GM19452 (cell line): ENCODE results near the gene FRAS1.
"Not testable (repeated sequence)": the region's sequence is repeated elsewhere in the genome, so short reads cannot be mapped to it uniquely, and the experiment has no call there.

Experiments used
- ATAC-seq: cut with Tn5 transposase; IDR thresholded peaks from one replicate; pipeline ENCODE4 v1.9.1; 2021; ENCODE audit not compliant: unreplicated experiment

The FRAS1 gene

DNA sequence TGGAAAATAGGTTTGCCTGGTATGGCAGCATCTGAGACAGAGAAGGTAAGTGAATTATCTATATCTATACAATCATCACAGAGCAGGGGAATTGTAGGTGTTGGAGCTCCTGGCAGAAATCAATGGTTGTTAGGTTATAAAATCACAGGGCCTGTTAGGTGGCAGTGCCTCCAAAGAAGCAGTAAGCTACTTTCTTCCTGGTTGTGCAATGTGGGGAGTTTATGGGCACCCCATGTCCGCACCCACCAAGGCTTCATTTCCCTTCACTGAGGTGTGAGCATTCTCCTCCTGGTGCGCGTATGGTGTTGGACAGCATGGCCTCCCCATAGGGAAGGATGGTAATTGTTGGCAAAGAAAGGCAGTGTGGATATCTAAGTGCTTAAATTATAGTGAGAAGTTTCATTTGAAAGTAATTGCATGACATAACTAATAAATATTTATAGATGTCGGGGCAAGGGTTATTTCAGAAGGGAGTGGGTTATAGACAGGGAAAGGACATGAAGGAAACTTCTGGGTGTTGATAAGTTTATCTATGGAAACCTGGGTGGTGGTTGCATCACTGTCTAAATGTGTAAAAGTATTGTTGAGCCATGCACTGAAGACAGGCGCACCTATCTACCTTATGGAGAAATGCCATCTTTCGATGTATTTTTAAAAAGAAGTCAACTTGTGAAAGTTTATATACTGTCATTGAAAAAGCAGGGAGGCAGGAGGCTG, 153.7 kb downstream of the FRAS1 start:
- no peak for ATAC-seq

DNA sequence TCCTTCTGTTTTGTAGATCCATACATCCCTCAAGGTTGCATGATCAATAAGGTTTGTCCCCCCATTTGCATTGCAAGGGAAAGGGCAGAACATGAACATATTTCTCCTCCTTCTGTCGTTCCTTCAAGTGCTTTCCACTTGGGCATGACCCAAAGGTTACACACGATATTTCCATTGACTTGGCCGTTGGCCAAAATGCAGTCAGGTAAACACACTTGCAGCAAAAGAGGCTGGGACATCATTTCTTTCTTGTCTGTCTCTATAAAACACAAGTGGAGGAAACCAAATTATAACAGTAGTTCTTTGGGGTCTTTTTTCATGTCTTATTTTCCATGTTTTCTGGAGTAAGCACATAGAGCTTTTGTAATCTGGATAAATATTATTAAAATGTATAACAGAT, 156.1 kb downstream of the FRAS1 start:
- no peak for ATAC-seq

DNA sequence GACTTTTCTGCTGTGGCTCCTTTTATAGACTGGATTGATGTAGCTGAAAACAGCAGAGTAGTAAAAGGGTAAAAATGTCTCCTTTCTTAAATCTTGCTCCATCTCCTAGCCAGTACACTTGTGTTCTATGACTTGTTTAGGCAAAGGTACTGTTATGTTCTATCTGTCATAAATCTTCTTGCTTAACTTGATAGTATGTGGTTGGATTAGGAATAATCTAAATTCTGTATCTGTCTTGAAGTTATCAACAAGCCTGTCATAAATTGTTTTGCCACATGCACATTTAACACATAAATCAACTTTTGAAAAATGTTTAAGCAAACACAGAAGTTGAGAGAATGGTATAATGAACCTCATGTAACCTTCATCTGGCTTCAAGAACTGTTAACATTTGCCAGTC, 157.0 kb downstream of the FRAS1 start:
- no peak for ATAC-seq

DNA sequence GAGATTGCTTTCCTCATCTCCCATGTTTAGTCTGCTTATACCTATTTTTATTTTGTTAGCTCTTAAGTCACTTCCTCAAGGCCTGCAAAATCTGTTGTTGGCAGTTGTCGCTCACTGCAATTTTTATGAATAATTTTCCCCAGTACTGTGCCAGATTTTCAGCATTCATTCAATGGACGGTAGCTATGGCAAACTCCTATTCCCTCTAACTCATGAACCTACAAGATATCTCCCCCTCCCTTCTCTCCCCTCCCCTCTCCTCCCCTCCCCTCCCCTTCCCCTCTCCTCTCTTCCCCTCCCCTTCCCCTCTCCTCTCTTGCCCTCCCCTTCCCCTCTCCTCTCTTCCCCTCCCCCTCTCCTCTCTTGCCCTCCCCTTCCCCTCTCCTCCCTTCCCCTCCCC, 160.4 kb downstream of the FRAS1 start:
- ATAC-seq = no peak

DNA sequence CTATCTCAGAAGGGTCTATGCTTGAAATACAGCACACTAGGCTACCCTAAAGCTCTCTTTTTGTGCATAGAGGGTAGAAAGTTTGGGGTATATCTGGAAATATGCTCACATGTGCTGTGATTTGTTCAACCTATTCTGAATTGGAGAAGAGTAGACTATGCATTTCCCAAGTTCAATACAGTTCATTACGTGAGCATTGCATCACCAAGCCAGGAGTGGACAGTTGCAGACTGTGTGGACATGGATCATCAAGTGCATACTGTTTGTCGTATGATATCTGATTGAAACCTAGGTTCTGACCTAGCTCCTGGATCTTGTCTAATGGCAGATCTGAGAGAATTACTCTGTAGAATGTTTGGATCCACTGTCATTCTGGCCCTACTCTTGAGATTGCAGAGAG, 161.1 kb downstream of the FRAS1 start:
- no peak for ATAC-seq

DNA sequence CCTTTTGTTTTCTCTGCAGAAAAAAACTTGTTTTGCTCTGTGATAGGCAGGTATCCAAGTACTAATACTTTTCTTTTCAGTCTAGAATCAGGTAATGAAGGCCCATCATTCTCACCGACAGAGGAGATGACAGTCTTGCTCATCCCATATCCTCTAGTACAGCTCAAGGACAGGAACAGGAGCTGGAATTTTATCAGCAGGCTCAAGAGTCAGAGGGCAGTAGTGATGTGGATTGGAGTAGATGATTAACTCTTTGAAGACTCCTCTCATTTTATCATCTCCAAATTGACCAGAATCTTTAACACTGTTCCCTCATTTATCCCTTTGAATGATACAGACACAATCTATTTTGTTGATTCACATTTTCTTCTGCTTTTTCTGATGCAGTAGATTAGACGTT, 162.7 kb downstream of the FRAS1 start:
- no peak for ATAC-seq

DNA sequence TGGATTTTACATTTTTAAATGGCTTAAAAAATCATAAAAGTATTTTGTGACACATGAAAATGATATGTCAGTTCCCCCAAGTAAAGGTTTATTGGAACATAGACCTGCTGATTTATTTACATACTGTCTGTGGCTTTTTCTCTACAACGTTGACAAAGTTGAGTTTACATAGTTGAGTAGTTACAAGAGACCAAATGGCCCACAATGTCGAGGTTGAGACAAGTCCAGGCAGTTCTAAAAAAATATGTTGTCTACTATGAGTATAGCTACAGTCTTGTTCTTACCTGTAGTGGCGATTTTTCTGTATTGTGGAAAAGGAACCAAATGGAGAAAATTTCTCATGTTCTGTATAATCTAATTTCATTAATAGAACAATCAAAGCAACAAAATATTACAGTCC, 163.2 kb downstream of the FRAS1 start:
- no peak for ATAC-seq

DNA sequence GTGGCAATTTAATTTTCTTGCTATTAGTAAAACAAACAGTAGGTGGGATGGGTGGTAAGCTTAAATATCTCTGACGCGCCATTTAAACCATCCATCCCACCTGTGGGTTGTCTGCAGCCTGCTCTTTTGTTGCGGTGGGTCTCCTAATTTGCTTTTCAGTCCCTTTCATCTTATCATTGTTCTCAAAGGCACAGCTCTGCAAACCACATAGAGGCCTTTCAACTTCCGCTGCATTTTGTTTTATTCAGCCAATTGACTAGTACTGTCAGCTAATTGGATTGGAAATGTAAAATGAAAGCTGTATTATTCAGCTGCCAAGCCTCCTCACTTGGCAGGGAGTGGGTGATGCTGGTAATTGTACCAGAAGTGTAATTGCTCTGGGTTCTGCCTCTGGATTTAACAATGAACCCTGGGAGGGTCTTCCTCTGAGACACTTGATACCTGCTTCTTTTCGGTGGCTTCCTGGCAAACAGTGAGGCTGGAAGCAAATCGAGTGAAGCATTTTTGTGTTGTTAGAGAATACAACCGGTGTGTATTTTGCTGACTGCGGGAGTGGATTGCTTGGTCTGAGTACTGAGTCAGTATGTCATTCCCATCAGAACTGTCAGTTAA, 165.6 kb downstream of the FRAS1 start:
- ATAC-seq = no peak

DNA sequence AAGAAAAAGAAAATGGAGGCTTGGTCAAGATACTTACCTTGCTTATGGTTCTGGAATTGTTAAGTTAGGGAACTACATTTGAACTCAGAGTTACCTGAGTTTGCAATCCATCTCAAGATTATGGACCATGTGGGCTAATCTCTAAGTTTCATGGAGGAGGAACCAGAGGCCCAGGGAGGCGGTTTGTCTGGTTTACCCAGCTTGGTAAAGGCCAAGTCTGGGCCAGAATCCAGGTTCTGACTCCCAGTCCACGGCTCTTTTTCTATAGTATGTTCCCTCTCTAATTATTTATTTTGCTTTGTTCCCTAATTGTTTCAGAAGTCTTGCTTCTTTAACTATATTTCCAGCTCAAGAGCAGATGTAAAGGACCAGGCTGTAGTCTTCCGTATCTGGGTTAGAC, 168.1 kb downstream of the FRAS1 start:
- ATAC-seq = no peak

DNA sequence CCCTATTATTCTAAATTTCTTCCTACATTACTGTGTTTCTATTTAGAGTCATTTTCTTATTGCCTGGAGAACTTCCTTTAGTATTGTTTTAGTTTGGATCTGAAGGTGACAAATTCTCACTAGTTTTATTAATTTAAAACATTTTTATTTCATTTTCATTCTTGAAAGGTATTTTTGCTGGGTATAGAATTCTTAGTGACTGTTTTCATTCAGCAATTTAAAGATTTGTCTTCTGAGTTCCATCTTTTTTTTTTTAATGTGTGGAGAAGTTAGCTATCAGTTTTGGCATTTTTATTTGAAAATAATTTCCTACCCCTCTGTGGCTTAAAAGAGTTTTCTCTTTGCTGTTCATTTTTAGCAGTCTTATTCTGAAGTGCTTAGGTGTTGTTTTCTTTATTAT, 169.2 kb downstream of the FRAS1 start:
- no peak for ATAC-seq

DNA sequence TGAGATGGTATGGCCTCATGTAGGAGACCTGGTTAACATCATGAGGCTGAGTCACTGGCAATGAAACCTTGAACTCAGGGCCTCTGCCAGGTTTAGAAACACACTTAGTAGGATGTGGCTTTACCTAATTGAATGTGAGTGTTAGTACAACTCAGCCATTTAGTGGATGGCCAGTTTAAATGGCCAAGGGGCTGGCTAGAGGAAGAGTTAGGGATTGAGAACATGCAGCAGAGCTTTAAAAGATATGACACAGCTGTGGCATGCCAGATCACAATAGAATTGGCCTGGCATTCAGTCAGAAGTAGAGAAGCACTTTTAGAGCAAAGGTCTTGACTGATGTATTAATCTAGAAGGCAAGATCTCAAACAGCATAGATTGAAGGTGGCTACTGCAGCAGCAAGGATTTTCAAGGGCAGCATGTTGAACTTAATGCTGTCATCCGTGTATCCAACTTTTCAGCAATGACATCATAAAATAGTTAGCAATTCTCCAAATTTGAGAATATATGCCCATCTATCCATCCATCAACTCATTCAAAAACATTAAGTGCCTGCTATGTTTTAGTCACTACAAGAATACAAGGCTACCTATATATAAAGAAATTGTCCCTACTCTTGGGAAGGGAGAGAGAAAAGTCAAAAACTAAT, 170.4 kb downstream of the FRAS1 start:
- no peak for ATAC-seq

DNA sequence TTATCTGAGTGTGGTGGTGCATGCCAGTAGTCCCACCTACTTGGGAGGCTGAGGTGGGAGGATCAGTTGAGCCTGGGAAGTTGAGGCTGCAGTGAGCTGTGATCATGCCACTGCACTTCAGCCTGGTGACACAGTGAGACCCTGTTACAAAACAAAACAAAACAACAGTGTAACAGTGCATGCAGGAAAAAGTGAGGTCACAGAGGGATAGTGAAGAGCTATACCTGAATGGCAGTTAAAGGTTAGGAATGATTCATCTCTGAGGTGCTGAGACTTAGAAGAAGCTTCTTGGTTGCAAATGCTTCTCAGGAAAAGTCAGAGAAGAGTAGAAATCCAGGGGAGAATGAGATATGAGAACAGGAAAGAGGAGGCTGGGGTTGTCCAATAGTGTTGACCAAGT, 178.7 kb downstream of the FRAS1 start:
- ATAC-seq = no peak

DNA sequence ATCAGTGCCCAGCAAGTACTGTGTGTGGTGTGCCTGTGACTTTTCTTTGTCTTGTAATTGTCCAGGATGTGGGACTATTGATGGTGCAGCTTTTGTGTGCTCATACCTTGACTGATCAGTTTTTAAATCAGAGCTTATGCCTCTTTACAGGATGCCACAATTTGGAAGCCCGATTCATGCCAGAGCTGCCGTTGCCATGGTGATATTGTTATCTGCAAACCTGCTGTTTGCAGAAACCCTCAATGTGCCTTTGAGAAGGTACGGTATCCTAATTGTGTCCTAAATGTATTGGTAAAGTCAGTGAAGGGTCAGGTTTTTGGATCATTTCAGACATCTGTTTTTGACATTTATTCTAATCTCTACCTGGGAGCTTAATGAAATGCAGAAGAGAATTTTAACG, 180.2 kb downstream of the FRAS1 start:
- ATAC-seq = no peak

DNA sequence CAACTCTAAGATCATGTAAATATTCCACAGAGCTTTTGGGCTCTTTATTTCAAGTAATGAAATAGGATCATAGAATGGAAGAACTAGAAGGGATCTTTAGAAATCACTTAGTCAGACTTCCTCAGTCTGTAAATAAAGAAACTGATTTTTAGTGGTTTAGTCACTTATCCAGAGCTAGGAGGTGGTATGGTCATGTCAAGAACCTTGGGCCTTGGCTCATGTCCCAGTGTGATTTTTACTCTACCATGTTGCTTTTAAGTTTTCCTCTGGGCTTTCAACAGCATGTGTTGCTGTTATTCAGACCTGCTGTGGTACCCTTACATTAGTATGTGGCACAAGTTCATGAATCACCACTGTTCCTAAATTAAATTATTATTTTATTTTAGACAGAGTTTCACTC, 184.9 kb downstream of the FRAS1 start:
- no peak for ATAC-seq

DNA sequence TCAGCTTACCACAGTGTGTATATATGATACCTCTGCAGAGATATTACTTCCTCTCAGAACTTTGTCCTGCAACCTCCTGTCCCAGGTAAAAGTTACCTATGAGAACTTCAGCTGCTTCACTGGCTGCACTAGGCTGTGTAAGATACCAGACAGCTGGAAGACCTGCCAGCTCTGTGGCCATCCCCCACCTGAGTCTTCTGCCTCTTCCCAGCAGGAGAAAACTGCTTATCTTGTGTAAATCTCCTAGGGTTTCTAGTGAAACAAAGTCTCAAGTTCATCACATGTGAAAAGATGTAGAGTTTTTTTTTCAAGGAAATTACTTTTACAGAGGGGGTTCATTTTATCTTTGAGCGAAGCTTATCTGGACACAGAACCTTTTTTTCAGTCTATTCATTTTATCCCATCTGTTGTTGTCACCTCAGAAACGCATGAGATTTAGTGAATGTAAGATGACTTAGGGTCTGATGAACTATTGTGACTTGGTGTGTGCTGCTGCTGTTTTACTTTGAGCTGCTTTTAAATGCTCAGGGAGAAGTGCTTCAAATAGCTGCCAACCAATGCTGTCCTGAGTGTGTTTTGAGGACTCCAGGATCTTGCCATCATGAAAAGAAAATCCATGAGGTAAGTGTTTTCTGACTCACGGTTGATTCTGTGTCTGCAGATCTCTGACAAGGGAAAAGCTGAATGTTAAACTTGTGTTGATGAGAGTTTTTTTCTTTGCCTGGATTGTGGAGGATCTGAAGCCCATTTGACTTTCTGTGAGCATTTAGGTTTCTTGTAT, 187.8 kb downstream of the FRAS1 start:
- ATAC-seq = no peak

DNA sequence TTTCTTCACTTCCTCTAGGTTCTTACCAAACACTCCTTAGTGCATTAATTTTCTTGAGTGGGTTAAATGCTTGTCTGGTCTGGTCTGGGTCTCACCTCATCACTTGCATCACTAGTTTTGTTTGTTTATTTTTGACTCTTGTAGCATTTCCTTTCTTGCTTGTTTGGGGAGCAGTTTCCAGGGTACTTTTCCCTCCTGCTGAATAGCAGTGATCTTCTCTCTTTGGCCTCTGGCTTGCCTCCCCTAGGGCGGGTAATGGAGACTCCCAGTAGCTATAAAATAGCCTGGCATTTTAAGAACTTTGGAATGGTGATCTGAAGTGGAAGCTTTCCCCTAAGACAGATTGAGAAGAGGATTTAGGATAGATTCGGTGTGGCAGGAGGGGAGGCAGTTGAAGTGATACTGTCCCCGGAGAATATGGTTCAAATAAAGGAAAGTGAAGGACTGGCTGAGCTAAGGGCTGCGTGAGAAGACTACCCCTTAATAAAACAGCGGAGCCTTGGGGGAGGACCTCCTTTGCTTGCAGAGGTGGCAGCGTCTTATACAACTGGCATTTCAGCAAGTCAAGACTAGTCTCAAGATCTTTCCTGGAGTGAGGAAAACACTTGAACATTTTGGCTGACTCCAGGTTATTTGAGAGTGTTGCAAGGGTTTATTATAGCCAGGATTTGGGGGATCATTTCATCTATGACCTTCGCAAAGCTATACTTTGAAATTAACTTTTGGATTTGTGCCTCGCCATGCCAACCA, 190.6 kb downstream of the FRAS1 start:
- ATAC-seq = no peak

DNA sequence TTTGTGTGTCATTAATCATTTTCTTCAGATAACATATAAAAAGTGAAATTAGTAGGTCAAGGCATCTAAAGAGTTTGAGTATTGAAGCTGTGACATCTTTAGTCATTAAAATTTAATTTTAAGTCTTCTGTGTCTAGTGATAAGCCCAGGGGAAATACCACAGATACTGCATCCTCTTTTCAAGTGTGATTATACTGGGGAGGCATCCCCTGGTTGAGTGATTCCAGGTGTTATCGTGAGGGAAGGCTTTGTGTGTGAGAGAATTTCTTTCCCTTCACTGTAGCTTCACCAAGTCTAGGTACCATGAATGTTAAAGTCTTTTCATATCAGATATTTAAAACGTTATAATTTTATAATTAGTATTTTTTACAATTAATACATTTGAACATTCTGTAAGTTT, 193.4 kb downstream of the FRAS1 start:
- no peak for ATAC-seq

DNA sequence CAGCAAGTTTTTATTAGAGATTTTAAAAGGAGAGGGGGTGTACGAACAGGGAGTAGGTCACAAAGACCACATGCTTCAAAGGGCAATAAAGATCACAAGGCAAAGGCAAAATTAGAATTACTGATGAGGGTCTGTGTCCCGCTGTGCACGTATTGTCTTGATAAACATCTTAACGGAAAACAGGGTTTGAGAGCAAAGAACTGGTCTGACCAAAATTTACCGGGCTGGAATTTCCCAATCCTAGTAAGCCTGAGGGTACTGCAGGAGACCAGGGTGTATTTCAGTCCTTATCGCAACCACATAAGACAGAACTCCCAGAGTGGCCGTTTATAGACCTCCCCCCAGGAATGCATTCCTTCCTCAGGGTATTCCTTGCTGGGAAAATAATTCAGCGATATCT, 195.7 kb downstream of the FRAS1 start:
- ATAC-seq = not testable (repeated sequence)

DNA sequence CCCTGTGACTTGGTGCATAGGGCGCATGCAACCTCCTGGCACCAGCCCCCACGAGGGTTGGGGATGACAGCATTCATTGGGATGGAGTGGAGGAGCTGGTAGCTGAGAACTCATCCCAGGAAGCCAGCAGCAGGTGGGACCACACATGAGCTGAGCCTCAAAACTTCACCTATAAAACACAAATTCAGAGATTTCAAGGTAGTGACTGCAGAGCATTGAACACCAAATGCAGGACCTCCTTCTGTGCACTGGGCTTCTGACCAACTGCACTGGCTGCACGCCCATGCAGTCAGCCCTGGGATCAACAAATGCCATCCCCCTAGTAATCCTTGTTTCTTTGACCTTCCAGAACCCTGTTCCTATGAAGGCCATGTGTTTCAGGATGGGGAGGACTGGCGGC, 197.8 kb downstream of the FRAS1 start:
- ATAC-seq = no peak

DNA sequence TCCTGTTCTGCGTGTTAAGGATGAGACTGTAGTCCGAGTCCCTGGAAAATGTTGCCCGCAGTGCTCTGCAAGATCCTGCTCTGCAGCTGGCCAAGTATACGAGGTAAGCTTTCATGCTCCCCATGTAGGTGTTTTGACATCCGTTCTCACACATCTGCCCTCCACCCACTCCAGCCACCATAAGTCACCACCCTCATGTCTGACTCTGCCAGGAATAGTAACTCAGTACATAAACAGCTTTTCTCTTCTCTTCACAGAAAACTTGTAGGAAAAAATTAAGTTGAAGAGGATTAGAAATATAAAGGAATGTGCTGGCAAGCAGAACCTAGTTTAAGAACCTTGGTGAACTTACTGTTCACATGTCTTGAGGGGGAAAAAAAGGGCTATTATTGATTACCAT, 207.9 kb downstream of the FRAS1 start:
- ATAC-seq = no peak

DNA sequence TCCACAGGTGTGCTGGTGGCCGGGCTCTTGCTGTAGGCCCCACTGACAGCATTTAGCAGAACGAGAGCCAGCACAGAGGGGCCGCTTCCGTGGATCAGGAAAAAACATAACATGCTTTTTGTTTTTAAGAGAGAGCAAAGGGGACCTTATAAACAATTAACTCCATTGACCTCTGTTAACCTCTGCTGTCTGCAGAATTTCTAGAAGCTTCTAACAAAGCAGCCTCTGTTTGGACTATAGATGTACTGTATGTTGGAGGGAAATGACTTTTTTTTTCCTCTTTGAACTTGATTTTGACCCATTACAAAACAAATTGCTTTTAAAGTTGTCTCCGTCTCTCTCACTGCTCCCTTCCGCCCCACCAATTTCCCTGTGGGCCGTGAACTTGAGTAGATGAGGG, 210.7 kb downstream of the FRAS1 start:
- ATAC-seq = no peak
